Mammary epithelial cell (primary cell): ENCODE measurements around the gene L2HGDH.

ENCODE experiments used
- EZH2 ChIP-seq: IDR thresholded peaks from 2 replicates; pipeline ENCODE4 v1.6.1; 2012; ENCODE audit warnings: low read length, inconsistent platforms, borderline replicate concordance
- TF ChIP-seq, protein P1 (sequence below), 2 donors: IDR thresholded peaks in 1 of 2; conservative IDR thresholded peaks in 1 of 2; 2 replicates each; pipeline ENCODE4 v1.5.1; 2011 to 2012; ENCODE audit warnings: inconsistent platforms in 2 of 2, low read length in 2 of 2, mild to moderate bottlenecking in 2 of 2, control low read depth in 1 of 2, low read depth in 1 of 2; ENCODE audit not compliant: insufficient read depth in 1 of 2; ENCODE audit errors: extremely low read depth in 1 of 2

DNA sequence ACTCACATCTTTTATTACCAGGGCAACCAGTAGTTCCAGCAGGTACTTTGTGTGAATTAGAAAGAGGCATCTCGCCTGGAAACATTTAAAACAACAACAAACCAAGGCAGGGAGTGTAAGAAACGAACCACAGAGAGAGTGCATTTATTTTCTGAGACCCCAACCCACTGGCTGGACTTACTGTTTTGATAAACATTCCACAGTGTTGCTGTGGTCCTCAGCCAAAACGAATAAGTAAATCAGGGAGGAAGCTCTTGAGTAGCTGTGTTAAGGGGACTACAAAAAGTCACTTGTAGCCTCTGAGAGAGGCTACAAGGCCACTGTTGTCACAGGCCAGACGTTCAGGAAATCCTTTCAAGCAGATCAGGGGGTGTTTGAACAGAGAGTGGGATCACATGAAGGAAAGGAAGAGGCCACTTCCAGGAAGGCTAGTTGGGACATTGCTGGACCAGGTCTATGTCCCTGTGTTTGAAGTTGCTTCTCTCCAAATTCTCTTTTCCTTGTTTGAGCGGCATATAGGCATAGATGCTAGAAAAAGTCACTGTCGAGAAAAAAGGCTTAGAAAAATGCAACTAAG is 33.9 kb upstream of the L2HGDH start:
- TF ChIP-seq, protein P1, sequence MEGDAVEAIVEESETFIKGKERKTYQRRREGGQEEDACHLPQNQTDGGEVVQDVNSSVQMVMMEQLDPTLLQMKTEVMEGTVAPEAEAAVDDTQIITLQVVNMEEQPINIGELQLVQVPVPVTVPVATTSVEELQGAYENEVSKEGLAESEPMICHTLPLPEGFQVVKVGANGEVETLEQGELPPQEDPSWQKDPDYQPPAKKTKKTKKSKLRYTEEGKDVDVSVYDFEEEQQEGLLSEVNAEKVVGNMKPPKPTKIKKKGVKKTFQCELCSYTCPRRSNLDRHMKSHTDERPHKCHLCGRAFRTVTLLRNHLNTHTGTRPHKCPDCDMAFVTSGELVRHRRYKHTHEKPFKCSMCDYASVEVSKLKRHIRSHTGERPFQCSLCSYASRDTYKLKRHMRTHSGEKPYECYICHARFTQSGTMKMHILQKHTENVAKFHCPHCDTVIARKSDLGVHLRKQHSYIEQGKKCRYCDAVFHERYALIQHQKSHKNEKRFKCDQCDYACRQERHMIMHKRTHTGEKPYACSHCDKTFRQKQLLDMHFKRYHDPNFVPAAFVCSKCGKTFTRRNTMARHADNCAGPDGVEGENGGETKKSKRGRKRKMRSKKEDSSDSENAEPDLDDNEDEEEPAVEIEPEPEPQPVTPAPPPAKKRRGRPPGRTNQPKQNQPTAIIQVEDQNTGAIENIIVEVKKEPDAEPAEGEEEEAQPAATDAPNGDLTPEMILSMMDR (conservative IDR thresholded peaks at IDR 0.05 in 1 of 2, IDR thresholded peaks at IDR 0.05 in 1 of 2; ENCODE audit: extremely low read depth in 1 of 2, insufficient read depth in 1 of 2, low read depth in 1 of 2, low read length in 2 of 2): no peak
- TF ChIP-seq EZH2: no peak
